MM.1S (cell line): ENCODE data around the gene NEU1.
A peak's percentile ranks its signal among the peaks of the same experiment; 100 is the strongest.

ENCODE experiments used
- DNase-seq: peaks from one replicate; pipeline ENCODE4 v3.0.0-alpha.2; 2015
- H2AFZ ChIP-seq: fragments of 300-600 bp; sonication (generic); 2 replicates; pipeline ENCODE4 v1.6.0; 2016; ENCODE audit warnings: antibody characterized with exemption, low read length
- H3F3A ChIP-seq: fragments of 300-600 bp; sonication (generic); 2 replicates; pipeline ENCODE4 v1.6.1; 2016; ENCODE audit warnings: mild to moderate bottlenecking, antibody characterized with exemption, low read length, moderate library complexity, mixed read lengths; ENCODE audit not compliant: insufficient read depth
- H3K27ac ChIP-seq: fragments of 300-600 bp; sonication (generic); 2 replicates; pipeline ENCODE4 v1.5.1; 2016; ENCODE audit warnings: mild to moderate bottlenecking, low read length
- H3K27me3 ChIP-seq: fragments of 300-600 bp; sonication (generic); replicated peaks from 2 replicates; pipeline ENCODE4 v1.6.0; 2016; ENCODE audit warnings: low read length; ENCODE audit not compliant: insufficient read depth
- H3K36me3 ChIP-seq: fragments of 300-600 bp; sonication (generic); replicated peaks from 2 replicates; pipeline ENCODE4 v1.6.1; 2016; ENCODE audit warnings: mild to moderate bottlenecking, low read length, mixed read lengths; ENCODE audit not compliant: insufficient read depth
- H3K4me1 ChIP-seq: fragments of 300-600 bp; sonication (generic); 2 replicates; pipeline ENCODE4 v1.6.1; 2016; ENCODE audit warnings: low read length, mixed read lengths
- H3K4me2 ChIP-seq: fragments of 300-600 bp; sonication (generic); 2 replicates; pipeline ENCODE4 v1.6.0; 2016; ENCODE audit warnings: low read depth, low read length
- H3K4me3 ChIP-seq: fragments of 300-600 bp; sonication (generic); 2 replicates; pipeline ENCODE4 v1.5.1; 2016; ENCODE audit warnings: low read length, mixed read lengths
- H3K79me2 ChIP-seq: fragments of 300-600 bp; sonication (generic); 2 replicates; pipeline ENCODE4 v1.6.1; 2016; ENCODE audit warnings: mixed run types, low read length, mixed read lengths
- H3K9ac ChIP-seq: fragments of 300-600 bp; sonication (generic); 2 replicates; pipeline ENCODE4 v1.6.1; 2016; ENCODE audit warnings: low read length, mixed read lengths
- H3K9me2 ChIP-seq: fragments of 300-600 bp; sonication (generic); replicated peaks from 2 replicates; pipeline ENCODE4 v1.6.1; 2016; ENCODE audit warnings: mild to moderate bottlenecking, low read length, mixed read lengths; ENCODE audit not compliant: insufficient read depth
- H3K9me3 ChIP-seq: fragments of 300-600 bp; sonication (generic); replicated peaks from 2 replicates; pipeline ENCODE4 v1.6.1; 2016; ENCODE audit warnings: mild to moderate bottlenecking, low read length, mixed read lengths; ENCODE audit not compliant: insufficient read depth
- H4K20me1 ChIP-seq: fragments of 300-600 bp; sonication (generic); 2 replicates; pipeline ENCODE4 v1.6.1; 2016; ENCODE audit warnings: mild to moderate bottlenecking, low read length, moderate library complexity, mixed read lengths; ENCODE audit not compliant: insufficient read depth
- EZH2 ChIP-seq: fragments of 300-600 bp; sonication (generic); optimal IDR thresholded peaks from 2 replicates; pipeline ENCODE3; 2017; ENCODE audit warnings: low read depth, mild to moderate bottlenecking, antibody characterized with exemption, low read length, mixed read lengths
- EZH2phosphoT487 ChIP-seq: fragments of 300-600 bp; sonication (generic); IDR thresholded peaks from 2 replicates; pipeline ENCODE4 v1.6.1; 2018; ENCODE audit warnings: antibody characterized with exemption, low read length
- TF ChIP-seq, protein P1 (sequence below): fragments of 300-600 bp; sonication (generic); IDR thresholded peaks from 2 replicates; pipeline ENCODE4 v1.5.1; 2016; ENCODE audit warnings: antibody characterized with exemption, low read length, mixed read lengths

The NEU1 gene

DNA sequence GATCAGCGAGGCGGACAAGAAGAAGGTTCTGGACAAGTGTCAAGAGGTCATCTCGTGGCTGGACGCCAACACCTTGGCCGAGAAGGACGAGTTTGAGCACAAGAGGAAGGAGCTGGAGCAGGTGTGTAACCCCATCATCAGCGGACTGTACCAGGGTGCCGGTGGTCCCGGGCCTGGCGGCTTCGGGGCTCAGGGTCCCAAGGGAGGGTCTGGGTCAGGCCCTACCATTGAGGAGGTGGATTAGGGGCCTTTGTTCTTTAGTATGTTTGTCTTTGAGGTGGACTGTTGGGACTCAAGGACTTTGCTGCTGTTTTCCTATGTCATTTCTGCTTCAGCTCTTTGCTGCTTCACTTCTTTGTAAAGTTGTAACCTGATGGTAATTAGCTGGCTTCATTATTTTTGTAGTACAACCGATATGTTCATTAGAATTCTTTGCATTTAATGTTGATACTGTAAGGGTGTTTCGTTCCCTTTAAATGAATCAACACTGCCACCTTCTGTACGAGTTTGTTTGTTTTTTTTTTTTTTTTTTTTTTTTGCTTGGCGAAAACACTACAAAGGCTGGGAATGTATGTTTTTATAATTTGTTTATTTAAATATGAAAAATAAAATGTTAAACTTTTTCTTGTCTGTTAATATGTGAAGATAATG, 32.9 kb downstream of the NEU1 start:
- TF ChIP-seq, protein P1, sequence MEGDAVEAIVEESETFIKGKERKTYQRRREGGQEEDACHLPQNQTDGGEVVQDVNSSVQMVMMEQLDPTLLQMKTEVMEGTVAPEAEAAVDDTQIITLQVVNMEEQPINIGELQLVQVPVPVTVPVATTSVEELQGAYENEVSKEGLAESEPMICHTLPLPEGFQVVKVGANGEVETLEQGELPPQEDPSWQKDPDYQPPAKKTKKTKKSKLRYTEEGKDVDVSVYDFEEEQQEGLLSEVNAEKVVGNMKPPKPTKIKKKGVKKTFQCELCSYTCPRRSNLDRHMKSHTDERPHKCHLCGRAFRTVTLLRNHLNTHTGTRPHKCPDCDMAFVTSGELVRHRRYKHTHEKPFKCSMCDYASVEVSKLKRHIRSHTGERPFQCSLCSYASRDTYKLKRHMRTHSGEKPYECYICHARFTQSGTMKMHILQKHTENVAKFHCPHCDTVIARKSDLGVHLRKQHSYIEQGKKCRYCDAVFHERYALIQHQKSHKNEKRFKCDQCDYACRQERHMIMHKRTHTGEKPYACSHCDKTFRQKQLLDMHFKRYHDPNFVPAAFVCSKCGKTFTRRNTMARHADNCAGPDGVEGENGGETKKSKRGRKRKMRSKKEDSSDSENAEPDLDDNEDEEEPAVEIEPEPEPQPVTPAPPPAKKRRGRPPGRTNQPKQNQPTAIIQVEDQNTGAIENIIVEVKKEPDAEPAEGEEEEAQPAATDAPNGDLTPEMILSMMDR, result peak; percentile 27; the same call in 1 of the 2 replicates
- no peak for TF ChIP-seq EZH2
- H3K79me2 ChIP-seq, result peaks cover 37% of the 10 kb centered on the region
- H3K4me2 ChIP-seq, result peak overlapping the region; percentile 81
- H2AFZ ChIP-seq, result no peak overlapping the region
- peak overlapping the region; percentile 29; the same call in 1 of the 2 replicates for H3K9ac ChIP-seq
- H3F3A ChIP-seq, result peaks cover 59% of the 10 kb centered on the region
- peaks cover 13% of the 10 kb centered on the region; the same call in 1 of the 2 replicates for H3K4me1 ChIP-seq
- no peaks in the 10 kb centered on the region; the same call in 1 of the 2 replicates for H4K20me1 ChIP-seq
- DNase-seq, result peak; percentile 63
- no peaks in the 10 kb centered on the region for H3K27me3 ChIP-seq
- H3K9me3 ChIP-seq, result no peaks in the 10 kb centered on the region
- no peaks in the 10 kb centered on the region for H3K9me2 ChIP-seq
- no peaks in the 10 kb centered on the region for H3K36me3 ChIP-seq
- peak overlapping the region; percentile 57; the same call in 1 of the 2 replicates for H3K27ac ChIP-seq
- H3K4me3 ChIP-seq, result peak overlapping the region; percentile 61

DNA sequence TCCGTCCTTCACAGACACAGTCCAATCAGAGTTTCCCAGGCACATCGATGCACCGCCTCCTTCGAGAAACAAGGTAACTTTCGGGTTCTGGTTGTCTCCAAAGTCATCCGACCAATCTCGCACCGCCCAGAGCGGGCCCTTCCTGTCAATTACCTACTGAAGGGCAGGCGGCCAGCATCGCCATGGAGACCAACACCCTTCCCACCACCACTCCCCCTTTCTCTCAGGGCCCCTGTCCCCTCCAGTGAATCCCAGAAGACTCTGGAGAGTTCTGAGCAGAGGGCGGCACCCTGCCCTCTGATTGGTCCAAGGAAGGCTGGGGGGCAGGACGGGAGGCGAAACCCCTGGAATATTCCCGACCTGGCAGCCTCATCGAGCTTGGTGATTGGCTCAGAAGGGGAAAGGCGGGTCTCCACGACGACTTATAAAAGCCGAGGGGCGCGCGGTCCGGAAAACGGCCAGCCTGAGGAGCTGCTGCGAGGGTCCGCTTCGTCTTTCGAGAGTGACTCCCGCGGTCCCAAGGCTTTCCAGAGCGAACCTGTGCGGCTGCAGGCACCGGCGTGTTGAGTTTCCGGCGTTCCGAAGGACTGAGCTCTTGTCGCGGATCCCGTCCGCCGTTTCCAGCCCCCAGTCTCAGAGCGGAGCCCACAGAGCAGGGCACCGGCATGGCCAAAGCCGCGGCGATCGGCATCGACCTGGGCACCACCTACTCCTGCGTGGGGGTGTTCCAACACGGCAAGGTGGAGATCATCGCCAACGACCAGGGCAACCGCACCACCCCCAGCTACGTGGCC, 35.1 kb downstream of the NEU1 start, which contains the start of gene HSPA1B:
Gene HSPA1B, plus strand, starts transcription at position 453 of the 794 bp plus-strand sequence. Its CDS starts 213 bp downstream, at position 666.
- Histone ChIP-seq H3K36me3 (no peaks in the 10 kb centered on the region), H3K9me3 (no peaks in the 10 kb centered on the region), H3K79me2 (peaks cover 35% of the 10 kb centered on the region), H3K4me2 (peak within 1 kb of the TSS; percentile 96), H3K9me2 (no peaks in the 10 kb centered on the region), H3K4me3 (peak within 1 kb of the TSS; percentile 80), H3K4me1 (peaks cover 15% of the 10 kb centered on the region; the same call in 1 of the 2 replicates), H3K27ac (peak within 1 kb of the TSS; percentile 82), H4K20me1 (no peaks in the 10 kb centered on the region; the same call in 1 of the 2 replicates), H3K9ac (peak within 1 kb of the TSS; percentile 65), H3F3A (peaks cover 40% of the 10 kb centered on the region), H2AFZ (peak within 1 kb of the TSS; percentile 62), H3K27me3 (no peaks in the 10 kb centered on the region)
- TF ChIP-seq EZH2, result no peak
- no peak for TF ChIP-seq EZH2phosphoT487
- TF ChIP-seq, protein P1, result no peak
- DNase-seq, result peak; percentile 99

- Histone ChIP-seq H3K27ac (peak overlapping the region; percentile 82), H3K36me3 (no peaks in the 10 kb centered on the region), H3K79me2 (peaks cover 35% of the 10 kb centered on the region), H3K9me3 (no peaks in the 10 kb centered on the region), H3K4me2 (peak overlapping the region; percentile 96), H4K20me1 (no peaks in the 10 kb centered on the region; the same call in 1 of the 2 replicates), H3K4me1 (peaks cover 15% of the 10 kb centered on the region; the same call in 1 of the 2 replicates), H2AFZ (peak overlapping the region; percentile 62), H3F3A (peaks cover 40% of the 10 kb centered on the region), H3K27me3 (no peaks in the 10 kb centered on the region), H3K9me2 (no peaks in the 10 kb centered on the region), H3K9ac (peak overlapping the region; percentile 65), H3K4me3 (peak overlapping the region; percentile 67)
- TF ChIP-seq EZH2, result no peak
- TF ChIP-seq EZH2phosphoT487, result no peak
- TF ChIP-seq, protein P1, result no peak
- no peak for DNase-seq
These were observed 35.8 kb downstream of the NEU1 start for GRCh38 chr6:31826793-31827285.
